ENCODE measurements around the gene PITPNM1. TPM values are rescaled to one million over a fixed set of nuclear protein-coding genes. Genes with fewer than 3 reads are reported as not detected.

PITPNM1 gene
- polyA plus RNA-seq, 1 experiment, result 14.4 TPM

DNA sequence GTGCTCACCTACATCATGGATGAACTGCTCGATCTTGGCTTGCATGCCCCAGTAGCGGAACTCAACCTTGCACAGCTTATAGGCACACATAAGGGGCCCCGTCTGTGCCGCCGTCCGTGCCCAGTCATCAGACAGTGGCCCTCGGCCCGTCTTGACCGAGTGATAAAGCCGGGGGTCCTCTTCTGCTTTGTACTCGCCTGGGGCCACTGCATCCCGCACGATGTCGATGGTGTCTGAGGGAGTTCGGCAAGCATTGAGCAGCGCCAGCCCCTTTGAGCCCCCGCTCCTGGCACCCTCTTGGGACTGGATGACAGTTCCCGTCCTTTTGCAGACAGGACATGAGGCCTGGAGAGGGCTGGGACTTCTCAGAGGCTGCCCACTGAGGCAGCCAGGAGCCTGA lies 3.3 kb downstream of the PITPNM1 start:
- CTCF ChIA-PET, result no interaction called here
- no peak for DNase-seq (ENCODE audit: low read depth)
- no peak for TF ChIP-seq CTCF (IDR thresholded peaks at IDR 0.05; ENCODE audit: insufficient read depth, low read depth, low read length)
- no peaks in the 10 kb centered on the region for H3K27me3 ChIP-seq (ENCODE audit: control insufficient read depth, insufficient read depth, low read length)
- POLR2A ChIA-PET, result no interaction called here
- no peak overlapping the region for H3K4me3 ChIP-seq (ENCODE audit: low read depth, low read length)
- peaks cover 6% of the 10 kb centered on the region for H3K36me3 ChIP-seq (ENCODE audit: control insufficient read depth, insufficient read depth, low read length)

GRCh38 chr11:67500831-67501715 lies 4.1 kb downstream of the PITPNM1 start:
- ChIA-PET CTCF (interaction anchor here (1.2 kb wide), 1 partner anchor 144 kb away, joined by 3 read pairs; no protein-coding TSS in a partner anchor), POLR2A (interaction anchor here (0.6 kb wide), 1 partner anchor 42 kb away, joined by 3 read pairs; no protein-coding TSS in a partner anchor)
- no peaks in the 10 kb centered on the region for H3K27me3 ChIP-seq (ENCODE audit: control insufficient read depth, insufficient read depth, low read length)
- H3K36me3 ChIP-seq (ENCODE audit: control insufficient read depth, insufficient read depth, low read length), result peaks cover 8% of the 10 kb centered on the region
- no peak overlapping the region for H3K4me3 ChIP-seq (ENCODE audit: low read depth, low read length)
- DNase-seq (ENCODE audit: low read depth), result no peak
- TF ChIP-seq CTCF (IDR thresholded peaks at IDR 0.05; ENCODE audit: insufficient read depth, low read depth, low read length), result no peak

GRCh38 chr11:67500484-67500821 lies 4.7 kb downstream of the PITPNM1 start:
- Histone ChIP-seq H3K36me3 (ENCODE audit: control insufficient read depth, insufficient read depth, low read length) (peaks cover 10% of the 10 kb centered on the region), H3K27me3 (ENCODE audit: control insufficient read depth, insufficient read depth, low read length) (no peaks in the 10 kb centered on the region), H3K4me3 (ENCODE audit: low read depth, low read length) (no peak overlapping the region)
- no peak for TF ChIP-seq CTCF (IDR thresholded peaks at IDR 0.05; ENCODE audit: insufficient read depth, low read depth, low read length)
- no peak for DNase-seq (ENCODE audit: low read depth)
- ChIA-PET POLR2A (interaction anchor here (0.6 kb wide), 1 partner anchor 43 kb away, joined by 3 read pairs; no protein-coding TSS in a partner anchor), CTCF (interaction anchor here (1.2 kb wide), 1 partner anchor 143 kb away, joined by 3 read pairs; no protein-coding TSS in a partner anchor)

- CTCF ChIA-PET, result interaction anchor here (1.3 kb wide), 1 partner anchor 10 kb away, joined by 3 read pairs; no protein-coding TSS in a partner anchor
- no peak overlapping the region for H3K4me3 ChIP-seq (ENCODE audit: low read depth, low read length)
- POLR2A ChIA-PET, result no interaction called here
Measured at GRCh38 chr11:67499808-67500483, 5.2 kb downstream of the PITPNM1 start.

More at GRCh38 chr11:67499808-67500483, 5.2 kb downstream of the PITPNM1 start:
- Histone ChIP-seq H3K27me3 (ENCODE audit: control insufficient read depth, insufficient read depth, low read length) (no peaks in the 10 kb centered on the region), H3K36me3 (ENCODE audit: control insufficient read depth, insufficient read depth, low read length) (peaks cover 10% of the 10 kb centered on the region)
- no peak for TF ChIP-seq CTCF (IDR thresholded peaks at IDR 0.05; ENCODE audit: insufficient read depth, low read depth, low read length)
- no peak for DNase-seq (ENCODE audit: low read depth)

Measured in BJ (cell line).